Measurements from ENCODE around the gene SPANXN1.
"Not testable (repeated sequence)": the region's sequence is repeated elsewhere in the genome, so short reads cannot be mapped to it uniquely, and the experiment has no call there.

Gene SPANXN1

GRCh38 chrX:145247203-145247602, at the start of gene SPANXN1:
Gene SPANXN1 (plus strand): TSS chrX:145247503. CDS start chrX:145247587, 84 bp downstream.
- DNase-seq, result not testable (repeated sequence)

- DNase-seq, result no peak
These were observed 48.2 kb upstream of the SPANXN1 start for GRCh38 chrX:145199078-145199477.

GRCh38 chrX:145213504-145213903, 33.8 kb upstream of the SPANXN1 start:
- DNase-seq, result no peak

- no peak for DNase-seq
These were observed 44.9 kb downstream of the SPANXN1 start for GRCh38 chrX:145292218-145292617.
